ENCODE data around the gene CCR7.
A peak's percentile ranks its signal among the peaks of the same experiment; 100 is the strongest.

CCR7 gene

GRCh38 chr17:40540448-40540847, 24.8 kb downstream of the CCR7 start:
- no peak overlapping the region for H3K4me3 ChIP-seq (ENCODE audit: low read length)
- no peak for TF ChIP-seq CTCF (IDR thresholded peaks at IDR 0.05; ENCODE audit: insufficient read depth, low read depth, low read length, missing control alignments)
- DNase-seq (ENCODE audit: low read depth): no peak

DNA sequence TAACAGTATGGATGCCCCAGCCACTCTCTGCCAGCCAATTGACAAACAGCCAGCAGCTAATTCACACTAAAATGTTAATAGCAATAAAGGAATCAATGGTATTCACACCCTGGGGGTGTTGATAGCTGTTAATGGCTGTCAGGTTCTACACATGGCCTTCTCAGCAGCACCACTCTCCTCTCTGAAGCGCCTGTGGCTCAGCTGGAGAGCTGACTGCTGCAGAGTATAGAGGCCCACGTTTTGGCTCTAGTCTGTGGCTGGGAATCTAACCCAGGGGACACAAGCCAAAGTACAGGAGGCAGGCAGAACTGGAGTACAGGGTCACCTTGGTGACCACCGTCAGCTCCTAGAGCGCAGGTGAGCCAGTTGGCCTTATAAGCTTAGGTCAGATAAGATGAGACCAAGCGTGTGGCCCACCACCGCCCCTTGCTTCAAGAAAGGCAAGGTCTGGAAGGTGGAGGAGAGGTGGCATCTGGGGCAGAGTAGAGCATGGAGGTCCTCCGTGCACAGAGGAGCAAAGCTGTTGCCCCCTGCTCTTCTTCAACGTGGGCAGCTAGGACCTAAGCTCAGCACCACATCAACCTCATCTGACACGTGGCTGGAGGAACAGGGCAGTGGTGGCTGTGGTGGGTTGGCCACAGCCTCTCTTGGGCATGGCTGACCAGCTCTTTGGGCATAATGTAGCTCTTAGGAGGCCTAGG, 25.4 kb downstream of the CCR7 start:
- no peak for TF ChIP-seq CTCF (IDR thresholded peaks at IDR 0.05; ENCODE audit: insufficient read depth, low read depth, low read length, missing control alignments)
- no peak overlapping the region for H3K4me3 ChIP-seq (ENCODE audit: low read length)

DNA sequence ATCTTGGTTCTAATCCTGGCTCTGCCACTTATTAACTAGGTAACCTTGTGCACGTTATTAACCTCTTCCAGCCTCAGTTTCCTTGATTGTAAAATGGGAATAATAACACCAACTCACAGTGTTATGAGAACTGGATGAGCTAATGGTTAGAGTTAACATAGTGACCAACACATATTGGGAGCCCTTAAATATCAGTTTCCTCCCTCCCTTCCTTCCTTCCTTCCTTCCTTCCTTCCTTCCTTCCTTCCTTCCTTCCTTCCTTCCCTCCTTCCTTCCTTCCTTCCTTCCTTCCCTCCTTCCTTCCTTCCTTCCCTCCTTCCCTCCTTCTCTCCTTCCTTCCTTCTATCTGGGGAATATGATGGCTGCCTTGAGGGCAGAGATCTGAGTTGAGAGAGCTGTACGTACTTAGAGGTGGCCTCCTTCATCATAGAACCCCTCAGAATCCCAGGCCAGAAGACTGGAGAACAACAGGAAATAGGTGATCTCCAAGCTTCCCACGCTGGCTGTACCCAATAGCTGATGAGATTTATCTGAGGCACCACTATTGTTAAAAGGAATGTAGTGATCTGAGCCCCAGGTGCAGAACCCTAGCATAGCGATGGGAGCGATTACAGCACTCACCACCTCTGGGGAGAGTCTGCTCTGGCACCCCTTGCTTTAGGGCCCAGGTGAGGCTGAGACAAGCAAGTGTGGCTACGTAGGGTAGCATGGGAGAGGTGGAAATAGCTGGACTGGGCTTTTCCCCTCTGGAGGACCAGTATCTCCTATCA, 26.2 kb downstream of the CCR7 start:
- TF ChIP-seq CTCF (IDR thresholded peaks at IDR 0.05; ENCODE audit: insufficient read depth, low read depth, low read length, missing control alignments): no peak
- DNase-seq (ENCODE audit: low read depth): no peak
- H3K4me3 ChIP-seq (ENCODE audit: low read length): no peak overlapping the region

More for the DNA sequence above, 25.4 kb downstream of the CCR7 start:
- DNase-seq (ENCODE audit: low read depth): no peak

DNA sequence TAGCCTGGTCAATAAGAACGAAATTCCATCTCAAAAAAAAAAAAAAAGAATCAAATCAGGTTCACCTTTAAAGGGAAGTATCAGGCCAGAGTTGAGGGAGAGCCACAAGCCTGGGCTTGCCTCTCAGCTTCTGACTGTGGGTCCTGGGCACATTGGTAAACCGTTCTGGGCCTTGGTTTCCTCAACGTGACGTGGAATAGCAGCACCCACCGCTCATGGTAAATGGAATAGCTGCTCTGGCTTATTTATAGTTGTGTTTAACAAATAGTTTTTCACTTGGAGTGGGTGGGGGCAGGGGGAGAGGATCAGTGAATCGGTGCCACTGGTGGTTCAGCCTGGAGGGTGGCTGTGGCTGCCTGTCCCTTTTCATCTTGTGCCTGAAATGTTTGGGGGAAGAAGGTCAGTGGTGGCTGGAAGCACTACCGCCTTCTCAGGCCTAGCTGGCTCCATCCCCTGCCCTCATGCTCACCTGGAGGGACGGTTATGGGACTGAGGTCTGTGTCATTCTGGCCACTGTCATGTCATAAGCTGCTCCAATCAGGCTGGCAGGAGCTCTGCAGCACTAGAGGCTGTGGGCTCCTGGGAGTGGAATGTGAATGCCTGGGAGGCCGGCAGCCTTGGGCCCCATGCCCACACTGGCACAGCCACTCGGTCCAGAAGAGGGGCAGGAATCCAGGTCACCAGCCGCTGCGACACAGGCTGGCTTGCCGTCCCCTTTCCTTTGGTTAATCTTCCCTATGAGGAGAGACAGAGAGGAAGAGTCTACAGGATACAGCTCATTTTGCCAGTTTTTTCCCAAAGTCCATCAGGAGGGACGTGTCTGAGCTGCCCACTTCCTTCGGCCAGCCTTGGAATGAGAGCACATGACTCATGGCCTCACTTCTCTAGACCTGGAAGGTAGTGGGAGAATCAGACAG, 27.0 kb downstream of the CCR7 start:
- no peak for TF ChIP-seq CTCF (IDR thresholded peaks at IDR 0.05; ENCODE audit: insufficient read depth, low read depth, low read length, missing control alignments)
- H3K4me3 ChIP-seq (ENCODE audit: low read length): no peak overlapping the region
- peak; percentile 85 for DNase-seq (ENCODE audit: low read depth)

- DNase-seq (ENCODE audit: low read depth): peak; percentile 58
- no peak for TF ChIP-seq CTCF (IDR thresholded peaks at IDR 0.05; ENCODE audit: insufficient read depth, low read depth, low read length, missing control alignments)
- H3K4me3 ChIP-seq (ENCODE audit: low read length): no peak overlapping the region
Observed at GRCh38 chr17:40536295-40537171, 28.7 kb downstream of the CCR7 start.

DNA sequence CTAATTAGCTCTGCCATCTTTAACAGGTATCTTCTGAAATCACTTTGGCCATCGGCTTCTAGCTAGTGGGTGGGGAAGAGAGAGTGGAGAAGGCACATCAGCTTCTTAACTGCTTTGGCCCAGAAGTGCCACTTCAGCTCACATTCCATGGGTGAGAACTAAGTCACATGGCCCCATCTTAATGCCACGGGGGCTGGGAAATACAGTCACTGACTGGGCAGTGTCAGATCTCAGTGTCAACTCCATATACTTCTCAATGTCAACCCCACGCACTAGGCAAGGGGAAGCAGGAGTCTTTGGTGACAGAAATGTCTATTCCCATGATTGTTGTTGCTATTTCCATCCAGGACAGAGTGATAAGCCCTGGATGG, 29.4 kb downstream of the CCR7 start:
- no peak for TF ChIP-seq CTCF (IDR thresholded peaks at IDR 0.05; ENCODE audit: insufficient read depth, low read depth, low read length, missing control alignments)
- DNase-seq (ENCODE audit: low read depth): no peak

More for the DNA sequence above, 29.4 kb downstream of the CCR7 start:
- no peak overlapping the region for H3K4me3 ChIP-seq (ENCODE audit: low read length)
